BE2C (cell line): Measurements from ENCODE around the gene MRPL34.

Experiments
- DNase-seq: peaks from one replicate; pipeline ENCODE4 v3.0.0-alpha.2; 2020
- H3K27me3 ChIP-seq: fragments of 250-450 bp; sonication (Bioruptor Pico); 2 replicates; pipeline ENCODE4 v1.5.1; 2020; ENCODE audit warnings: mild to moderate bottlenecking
- H3K36me3 ChIP-seq: fragments of 250-450 bp; sonication (Bioruptor Pico); 2 replicates; pipeline ENCODE4 v1.5.1; 2020; ENCODE audit warnings: mild to moderate bottlenecking
- H3K4me1 ChIP-seq: fragments of 250-450 bp; sonication (Bioruptor Pico); 2 replicates; pipeline ENCODE4 v1.5.1; 2020
- H3K4me3 ChIP-seq: 2 replicates; pipeline ENCODE4 v1.5.1; 2011; ENCODE audit warnings: low read depth, low read length
- H3K9me3 ChIP-seq: fragments of 250-450 bp; sonication (Bioruptor Pico); 2 replicates; pipeline ENCODE4 v1.5.1; 2020
- TF ChIP-seq, protein P1 (sequence below): IDR thresholded peaks from 2 replicates; pipeline ENCODE4 v1.5.1; 2012; ENCODE audit warnings: mild to moderate bottlenecking, low read depth, low read length

The MRPL34 gene

GRCh38 chr19:17324357-17325114 is 18.9 kb downstream of the MRPL34 start:
- TF ChIP-seq, protein P1, sequence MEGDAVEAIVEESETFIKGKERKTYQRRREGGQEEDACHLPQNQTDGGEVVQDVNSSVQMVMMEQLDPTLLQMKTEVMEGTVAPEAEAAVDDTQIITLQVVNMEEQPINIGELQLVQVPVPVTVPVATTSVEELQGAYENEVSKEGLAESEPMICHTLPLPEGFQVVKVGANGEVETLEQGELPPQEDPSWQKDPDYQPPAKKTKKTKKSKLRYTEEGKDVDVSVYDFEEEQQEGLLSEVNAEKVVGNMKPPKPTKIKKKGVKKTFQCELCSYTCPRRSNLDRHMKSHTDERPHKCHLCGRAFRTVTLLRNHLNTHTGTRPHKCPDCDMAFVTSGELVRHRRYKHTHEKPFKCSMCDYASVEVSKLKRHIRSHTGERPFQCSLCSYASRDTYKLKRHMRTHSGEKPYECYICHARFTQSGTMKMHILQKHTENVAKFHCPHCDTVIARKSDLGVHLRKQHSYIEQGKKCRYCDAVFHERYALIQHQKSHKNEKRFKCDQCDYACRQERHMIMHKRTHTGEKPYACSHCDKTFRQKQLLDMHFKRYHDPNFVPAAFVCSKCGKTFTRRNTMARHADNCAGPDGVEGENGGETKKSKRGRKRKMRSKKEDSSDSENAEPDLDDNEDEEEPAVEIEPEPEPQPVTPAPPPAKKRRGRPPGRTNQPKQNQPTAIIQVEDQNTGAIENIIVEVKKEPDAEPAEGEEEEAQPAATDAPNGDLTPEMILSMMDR, result no peak
- Histone ChIP-seq H3K36me3 (peaks cover 13% of the 10 kb centered on the region), H3K27me3 (no peaks in the 10 kb centered on the region), H3K9me3 (no peaks in the 10 kb centered on the region), H3K4me1 (no peaks in the 10 kb centered on the region), H3K4me3 (no peak overlapping the region)
- DNase-seq, result no peak

DNA sequence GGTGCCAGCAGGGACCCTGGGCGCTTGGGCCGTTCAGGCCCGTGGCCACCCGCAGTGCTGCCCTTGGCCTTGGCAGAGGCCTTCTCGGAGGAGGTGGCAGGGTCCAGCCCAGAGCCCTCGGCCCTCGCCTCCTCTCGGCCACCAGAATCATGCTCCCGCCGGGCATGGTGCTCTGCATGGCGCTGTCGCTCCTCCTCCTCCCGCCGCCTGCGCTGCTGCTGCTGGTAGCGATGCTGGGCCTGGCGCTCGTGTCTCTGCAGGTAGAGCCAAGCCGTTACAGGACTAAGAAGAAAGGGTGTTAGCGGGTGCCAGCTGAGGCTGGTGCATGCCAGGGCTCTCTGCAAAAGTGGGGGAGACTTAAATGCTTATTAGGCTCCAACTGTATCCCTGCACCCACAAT is 19.5 kb downstream of the MRPL34 start:
- Histone ChIP-seq H3K4me3 (no peak overlapping the region), H3K4me1 (no peaks in the 10 kb centered on the region), H3K9me3 (no peaks in the 10 kb centered on the region), H3K27me3 (no peaks in the 10 kb centered on the region), H3K36me3 (peaks cover 12% of the 10 kb centered on the region)
- TF ChIP-seq, protein P1, result no peak
- no peak for DNase-seq

DNA sequence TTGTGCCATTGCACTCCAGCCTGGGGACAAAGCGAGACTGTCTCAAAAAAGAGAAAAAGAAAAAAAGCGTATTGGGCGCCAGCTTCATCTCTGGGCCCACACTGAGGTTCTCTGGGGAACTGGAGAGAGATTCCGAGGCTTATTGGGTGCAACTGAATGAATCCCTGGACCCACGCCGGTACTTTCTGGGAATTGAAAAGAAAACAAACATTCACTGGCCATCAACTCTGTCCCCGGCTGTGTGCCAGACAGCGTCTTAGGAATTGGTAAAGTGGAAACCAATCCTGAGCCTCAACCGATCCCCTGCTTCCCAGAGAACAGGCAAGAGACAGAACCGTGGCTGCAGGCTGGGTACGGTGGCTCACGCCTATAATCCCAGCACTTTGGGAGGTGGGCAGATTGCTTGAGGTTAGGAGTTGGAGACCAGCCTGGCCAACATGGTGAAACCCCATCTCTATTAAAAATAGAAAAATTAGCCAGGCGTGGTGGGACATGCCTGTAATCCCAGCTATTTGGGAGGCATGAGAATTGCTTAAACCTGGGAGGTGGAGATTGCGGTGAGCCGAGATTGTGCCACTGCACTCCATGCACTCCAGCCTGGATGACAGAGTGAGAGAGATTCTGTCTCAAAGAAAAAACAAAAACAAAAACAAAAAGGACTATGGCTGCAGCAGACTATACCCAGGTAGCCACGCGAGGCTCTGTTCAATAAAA is 20.4 kb downstream of the MRPL34 start:
- no peaks in the 10 kb centered on the region for H3K27me3 ChIP-seq
- H3K4me3 ChIP-seq, result no peak overlapping the region
- no peaks in the 10 kb centered on the region for H3K4me1 ChIP-seq
- 0 out of 2 replicates have a peak, but pooled peaks cover 8% of the 10 kb centered on the region for H3K36me3 ChIP-seq
- TF ChIP-seq, protein P1, result no peak
- no peak for DNase-seq
- no peaks in the 10 kb centered on the region for H3K9me3 ChIP-seq

GRCh38 chr19:17326595-17326966 is 20.9 kb downstream of the MRPL34 start:
- Histone ChIP-seq H3K36me3 (0 out of 2 replicates have a peak, but pooled peaks cover 4% of the 10 kb centered on the region), H3K27me3 (no peaks in the 10 kb centered on the region), H3K4me3 (no peak overlapping the region), H3K4me1 (no peaks in the 10 kb centered on the region), H3K9me3 (no peaks in the 10 kb centered on the region)
- TF ChIP-seq, protein P1, result no peak
- no peak for DNase-seq

- H3K9me3 ChIP-seq, result no peaks in the 10 kb centered on the region
- no peaks in the 10 kb centered on the region for H3K27me3 ChIP-seq
- no peak overlapping the region for H3K4me3 ChIP-seq
- H3K4me1 ChIP-seq, result no peaks in the 10 kb centered on the region; the same call in 1 of the 2 replicates
- TF ChIP-seq, protein P1, result no peak
- no peak for DNase-seq
- H3K36me3 ChIP-seq, result no peaks in the 10 kb centered on the region
Measured at GRCh38 chr19:17327068-17327653, 21.5 kb downstream of the MRPL34 start.
